HL-60 (cell line): Measurements from ENCODE around the gene PTPRB.

Experiments
- DNase-seq, 2 experiments: peaks; one replicate each; pipeline ENCODE4 v3.0.0-alpha.2; 2010 to 2020; ENCODE audit warnings: low read depth in 1 of 2, low spot score in 1 of 2
- H3K27ac ChIP-seq: fragments of 250-450 bp; sonication (Bioruptor Pico); replicated peaks from 2 replicates; pipeline ENCODE4 v1.5.1; 2020; ENCODE audit warnings: mild to moderate bottlenecking, moderate library complexity
- H3K27me3 ChIP-seq: fragments of 250-450 bp; sonication (Bioruptor Pico); 2 replicates; pipeline ENCODE4 v1.5.1; 2021; ENCODE audit warnings: mild to moderate bottlenecking, moderate library complexity; ENCODE audit not compliant: insufficient read depth, poor library complexity, severe bottlenecking
- H3K4me3 ChIP-seq: replicated peaks from 2 replicates; pipeline ENCODE4 v1.5.1; 2011; ENCODE audit warnings: mild to moderate bottlenecking, control low read depth, low read length; ENCODE audit not compliant: insufficient read depth
- CTCF ChIP-seq: IDR thresholded peaks from one replicate; pipeline ENCODE4 v1.5.1; 2011; ENCODE audit warnings: low read length, control low read depth, inconsistent platforms; ENCODE audit not compliant: insufficient read depth
- GABPA ChIP-seq: IDR thresholded peaks from 2 replicates; pipeline ENCODE4 v1.6.1; 2012; ENCODE audit warnings: low read depth
- POLR2AphosphoS5 ChIP-seq: IDR thresholded peaks from 2 replicates; pipeline ENCODE4 v1.6.1; 2012; ENCODE audit warnings: low read depth
- SPI1 ChIP-seq: IDR thresholded peaks from 2 replicates; pipeline ENCODE4 v1.6.1; 2012; ENCODE audit warnings: low read depth, mild to moderate bottlenecking, borderline replicate concordance
- TF ChIP-seq, protein P1 (sequence below): IDR thresholded peaks from 2 replicates; pipeline ENCODE4 v1.6.1; 2012; ENCODE audit warnings: low read depth; ENCODE audit not compliant: insufficient replicate concordance

Gene PTPRB

DNA sequence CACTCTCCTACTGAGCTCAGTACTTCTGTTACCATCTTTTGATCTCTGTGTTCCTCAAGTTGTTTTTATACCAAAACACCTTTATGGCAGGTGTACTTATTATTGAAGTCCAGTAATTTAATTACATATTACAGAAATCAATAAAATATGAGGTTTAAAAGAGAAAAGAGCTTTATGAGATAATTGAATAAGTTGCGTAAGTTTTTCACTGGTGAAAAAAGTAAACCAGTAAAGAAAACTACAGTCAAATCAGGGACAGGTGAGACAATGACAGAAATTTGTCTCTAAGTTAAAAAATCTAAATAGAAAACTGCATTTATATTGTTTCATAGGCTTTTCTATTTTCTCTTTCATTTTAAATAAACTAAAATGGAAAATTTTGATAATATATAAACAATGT is 29.1 kb upstream of the PTPRB start:
- Histone ChIP-seq H3K27ac (no peak overlapping the region), H3K4me3 (no peak overlapping the region), H3K27me3 (no peaks in the 10 kb centered on the region)
- DNase-seq = no peak
- TF ChIP-seq POLR2AphosphoS5 = no peak
- TF ChIP-seq, protein P1, sequence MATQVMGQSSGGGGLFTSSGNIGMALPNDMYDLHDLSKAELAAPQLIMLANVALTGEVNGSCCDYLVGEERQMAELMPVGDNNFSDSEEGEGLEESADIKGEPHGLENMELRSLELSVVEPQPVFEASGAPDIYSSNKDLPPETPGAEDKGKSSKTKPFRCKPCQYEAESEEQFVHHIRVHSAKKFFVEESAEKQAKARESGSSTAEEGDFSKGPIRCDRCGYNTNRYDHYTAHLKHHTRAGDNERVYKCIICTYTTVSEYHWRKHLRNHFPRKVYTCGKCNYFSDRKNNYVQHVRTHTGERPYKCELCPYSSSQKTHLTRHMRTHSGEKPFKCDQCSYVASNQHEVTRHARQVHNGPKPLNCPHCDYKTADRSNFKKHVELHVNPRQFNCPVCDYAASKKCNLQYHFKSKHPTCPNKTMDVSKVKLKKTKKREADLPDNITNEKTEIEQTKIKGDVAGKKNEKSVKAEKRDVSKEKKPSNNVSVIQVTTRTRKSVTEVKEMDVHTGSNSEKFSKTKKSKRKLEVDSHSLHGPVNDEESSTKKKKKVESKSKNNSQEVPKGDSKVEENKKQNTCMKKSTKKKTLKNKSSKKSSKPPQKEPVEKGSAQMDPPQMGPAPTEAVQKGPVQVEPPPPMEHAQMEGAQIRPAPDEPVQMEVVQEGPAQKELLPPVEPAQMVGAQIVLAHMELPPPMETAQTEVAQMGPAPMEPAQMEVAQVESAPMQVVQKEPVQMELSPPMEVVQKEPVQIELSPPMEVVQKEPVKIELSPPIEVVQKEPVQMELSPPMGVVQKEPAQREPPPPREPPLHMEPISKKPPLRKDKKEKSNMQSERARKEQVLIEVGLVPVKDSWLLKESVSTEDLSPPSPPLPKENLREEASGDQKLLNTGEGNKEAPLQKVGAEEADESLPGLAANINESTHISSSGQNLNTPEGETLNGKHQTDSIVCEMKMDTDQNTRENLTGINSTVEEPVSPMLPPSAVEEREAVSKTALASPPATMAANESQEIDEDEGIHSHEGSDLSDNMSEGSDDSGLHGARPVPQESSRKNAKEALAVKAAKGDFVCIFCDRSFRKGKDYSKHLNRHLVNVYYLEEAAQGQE = no peak

DNA sequence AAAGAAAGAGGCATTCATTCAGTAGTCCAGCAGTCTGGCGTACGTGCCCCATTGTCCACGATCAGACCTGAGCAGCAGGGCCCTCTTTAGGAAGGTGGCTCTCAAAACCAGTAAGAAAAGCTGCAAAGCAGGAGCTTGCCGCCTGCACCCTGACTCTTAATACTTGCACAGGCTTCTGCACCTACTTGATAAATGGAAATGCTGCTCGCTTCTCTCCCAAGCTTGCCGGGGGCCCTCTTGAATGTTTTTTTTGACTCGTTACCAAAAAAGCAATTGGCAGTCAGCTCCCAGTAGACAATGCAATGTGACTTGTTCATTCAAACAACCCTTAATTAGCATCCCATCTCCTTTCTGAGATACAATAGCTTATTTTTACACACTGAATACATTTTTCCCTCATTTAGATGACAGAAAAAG is 27.2 kb upstream of the PTPRB start:
- no peak for DNase-seq
- TF ChIP-seq SPI1 = no peak
- no peak for TF ChIP-seq CTCF
- TF ChIP-seq POLR2AphosphoS5 = no peak
- TF ChIP-seq GABPA = no peak
- TF ChIP-seq, protein P1 = no peak
- H3K4me3 ChIP-seq = no peak overlapping the region
- H3K27ac ChIP-seq = no peak overlapping the region
- no peaks in the 10 kb centered on the region for H3K27me3 ChIP-seq

GRCh38 chr12:70663838-70664237 is 26.6 kb upstream of the PTPRB start:
- no peak for DNase-seq
- H3K27me3 ChIP-seq = no peaks in the 10 kb centered on the region
- TF ChIP-seq CTCF (no peak), POLR2AphosphoS5 (no peak), GABPA (no peak), SPI1 (no peak)
- TF ChIP-seq, protein P1 = no peak
- no peak overlapping the region for H3K27ac ChIP-seq
- H3K4me3 ChIP-seq = no peak overlapping the region
